ENCODE measurements around the gene MRPL34.
A peak's percentile ranks its signal among the peaks of the same experiment; 100 is the strongest.
"Not testable (repeated sequence)": the region's sequence is repeated elsewhere in the genome, so short reads cannot be mapped to it uniquely, and the experiment has no call there.

Gene MRPL34

GRCh38 chr19:17286263-17286662 lies 19.4 kb upstream of the MRPL34 start:
- DNase-seq, result no peak

DNA sequence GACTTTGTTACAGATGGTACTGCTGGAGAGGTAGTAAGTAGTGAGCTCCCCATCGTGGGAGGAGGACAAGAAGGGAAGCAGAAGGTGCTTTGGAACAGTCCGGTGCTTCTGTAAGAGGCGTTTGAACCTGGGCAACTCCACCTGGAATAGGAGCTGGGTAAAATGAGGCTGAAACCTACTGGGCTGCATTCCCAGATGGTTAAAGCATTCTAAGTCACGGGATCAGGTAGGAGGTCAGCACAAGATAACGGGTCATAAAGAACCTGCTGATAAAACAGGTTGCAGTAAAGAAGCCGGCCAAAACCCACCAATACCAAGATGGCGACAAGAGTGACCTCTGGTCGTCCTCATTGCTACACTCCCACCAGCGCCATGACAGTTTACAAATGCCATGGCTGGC lies 18.9 kb upstream of the MRPL34 start:
- no peak for DNase-seq

GRCh38 chr19:17289489-17289888 lies 16.2 kb upstream of the MRPL34 start:
- peak; percentile 94 for DNase-seq

DNA sequence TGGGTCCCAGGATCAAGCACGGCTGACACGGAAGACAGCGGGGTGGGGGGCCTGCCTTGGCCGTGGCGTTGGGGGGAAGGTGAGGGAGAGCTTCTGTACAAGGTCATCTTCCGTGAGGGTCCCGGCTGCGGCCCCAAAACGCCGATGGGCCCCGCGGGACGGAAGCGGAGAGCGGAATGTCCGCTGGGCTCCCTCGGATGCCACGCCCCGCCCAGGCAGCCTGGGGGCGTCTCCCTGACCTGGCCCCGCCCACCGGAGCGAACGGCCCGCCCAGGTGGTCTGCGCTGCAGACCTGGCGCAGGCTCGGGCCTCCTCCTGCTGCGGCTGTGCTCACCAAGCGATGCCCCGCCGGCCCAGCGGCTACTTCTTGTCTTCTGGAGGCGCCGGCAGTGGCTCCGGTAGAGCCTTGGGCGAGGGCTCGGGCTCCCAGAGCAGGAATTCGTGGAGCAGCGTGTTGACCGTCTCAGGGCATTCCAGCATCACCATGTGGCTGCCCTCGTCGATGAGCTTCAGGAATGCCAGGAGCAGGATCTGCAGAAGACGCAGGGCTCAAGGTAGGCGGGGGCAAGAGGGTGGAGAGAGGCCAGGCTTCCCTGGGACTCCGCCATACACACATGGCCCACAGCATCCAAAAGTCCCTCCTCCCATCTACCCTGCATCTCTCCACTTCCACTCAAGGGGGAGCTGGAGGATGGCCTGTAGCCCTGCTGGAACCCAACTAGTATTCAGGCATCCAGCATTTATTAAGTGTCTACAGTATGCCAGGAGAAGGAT lies 13.2 kb upstream of the MRPL34 start:
- DNase-seq, result peak; percentile 95

GRCh38 chr19:17293605-17294004 lies 12.1 kb upstream of the MRPL34 start:
- DNase-seq, result no peak

GRCh38 chr19:17294051-17294891 lies 11.4 kb upstream of the MRPL34 start:
- DNase-seq, result peak; percentile 70

DNA sequence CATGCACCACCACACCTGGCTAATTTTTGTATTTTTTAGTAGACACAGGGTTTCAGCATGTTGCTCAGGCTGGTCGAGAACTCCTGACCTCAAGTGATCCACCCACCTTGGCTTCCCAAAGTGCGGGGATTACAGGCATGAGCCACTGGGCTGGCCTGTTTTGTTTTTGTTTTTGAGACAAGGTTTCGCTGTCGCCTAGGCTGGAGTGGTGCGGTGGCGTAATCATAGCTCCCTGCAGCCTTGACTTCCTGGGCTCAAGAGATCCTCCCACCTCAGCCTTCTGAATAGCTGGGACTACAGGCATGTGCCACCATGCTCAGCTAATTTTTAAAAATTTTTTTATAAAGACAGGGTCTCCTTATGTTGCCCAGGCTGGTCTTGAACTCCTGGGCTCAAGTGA lies 10.1 kb upstream of the MRPL34 start:
- DNase-seq, result not testable (repeated sequence)

- peak; percentile 50 for DNase-seq
Observed at GRCh38 chr19:17296273-17296672, 9.4 kb upstream of the MRPL34 start.

DNA sequence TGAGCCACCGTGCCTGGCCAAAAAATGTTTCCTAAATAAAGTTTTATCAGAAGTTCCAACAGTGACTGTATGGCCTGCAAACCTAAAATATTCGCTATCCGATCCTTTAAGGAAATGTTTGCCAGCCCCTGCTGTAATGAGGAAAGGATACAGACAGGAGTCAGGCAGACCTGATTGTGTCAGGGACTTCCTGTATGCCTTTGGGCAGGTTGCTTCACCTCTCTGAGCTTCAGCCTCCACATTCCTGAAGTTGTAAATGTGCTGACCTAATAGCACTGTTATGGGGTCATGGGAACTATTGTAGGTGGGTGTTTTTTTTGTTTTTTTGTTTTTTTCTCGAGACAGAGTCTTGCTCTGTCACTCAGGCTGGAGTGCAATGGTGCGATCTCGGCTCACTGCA lies 8.7 kb upstream of the MRPL34 start:
- no peak for DNase-seq

DNA sequence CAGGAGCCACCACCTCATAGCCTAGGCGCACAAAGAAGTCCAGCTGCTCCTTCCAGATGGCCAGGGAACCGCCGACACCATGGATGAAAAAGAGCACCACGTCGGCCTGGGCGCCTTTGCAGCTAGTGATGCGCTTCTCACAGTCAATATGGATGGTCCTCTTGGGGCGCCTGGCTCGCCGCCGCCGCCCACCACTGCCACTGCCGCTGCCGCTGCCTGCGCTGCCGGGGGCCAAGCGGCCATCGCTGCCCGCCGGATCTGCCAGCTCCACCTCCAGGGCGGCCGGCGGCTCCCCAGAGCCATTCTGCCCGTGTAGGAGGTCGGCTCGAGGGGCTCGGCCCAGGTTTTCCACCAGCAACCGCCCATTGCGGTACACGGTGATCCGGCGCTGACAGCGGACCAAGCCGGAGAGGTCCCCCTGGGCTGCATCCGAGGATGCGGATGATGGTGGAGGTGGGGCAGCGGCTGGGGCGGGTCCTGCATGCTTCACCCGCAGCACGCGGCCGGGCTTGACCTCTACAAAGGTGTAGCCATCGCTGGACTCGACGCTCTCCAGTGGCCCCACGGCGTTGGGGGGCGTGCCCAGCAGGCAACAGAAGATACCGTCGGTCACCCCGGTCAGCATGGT lies 4.6 kb upstream of the MRPL34 start:
- no peak for DNase-seq

GRCh38 chr19:17302391-17303166 lies 3.1 kb upstream of the MRPL34 start:
- peak; percentile 45 for DNase-seq

- DNase-seq, result peak; percentile 98
Observed at GRCh38 chr19:17303167-17303939, 2.3 kb upstream of the MRPL34 start, which contains the start of gene ABHD8. Gene ABHD8, minus strand, starts transcription at chr19:17303425. Its CDS starts 1,809 bp downstream, at chr19:17301616.

- no peak for DNase-seq
Observed at GRCh38 chr19:17303940-17304267, 1.8 kb upstream of the MRPL34 start.

- DNase-seq, result no peak
Observed at GRCh38 chr19:17304386-17305215, 1.1 kb upstream of the MRPL34 start.

- no peak for DNase-seq
Observed at GRCh38 chr19:17305216-17305516, 506 bp upstream of the MRPL34 start.

DNA sequence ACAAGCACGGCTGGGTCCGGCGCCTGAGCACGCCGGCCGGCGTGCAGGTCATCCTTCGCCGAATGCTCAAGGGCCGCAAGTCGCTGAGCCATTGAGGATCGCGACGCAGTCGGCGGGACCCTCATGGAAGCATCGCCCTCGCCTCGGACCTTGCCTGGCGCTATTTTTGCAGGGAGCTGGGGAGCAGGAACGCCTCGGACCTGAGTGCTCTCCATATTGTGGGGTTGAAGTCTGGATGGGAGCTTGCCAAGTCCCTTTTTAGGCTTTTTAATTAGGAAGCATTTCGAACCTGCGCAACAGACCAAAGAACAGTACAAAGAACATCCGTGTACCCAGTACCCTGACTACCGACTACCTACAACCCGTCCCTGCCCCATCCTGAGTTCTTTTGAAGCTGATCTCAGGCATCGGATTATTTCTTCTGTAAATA lies 628 bp downstream of the MRPL34 start:
- DNase-seq, result peak; percentile 46

GRCh38 chr19:17307876-17308377 lies 2.3 kb downstream of the MRPL34 start:
- DNase-seq, result no peak

- DNase-seq, result peak; percentile 100
Observed at GRCh38 chr19:17309198-17309964, 3.7 kb downstream of the MRPL34 start, which contains the start of gene DDA1. Gene DDA1, plus strand, starts transcription at chr19:17309563. Its CDS starts 92 bp downstream, at chr19:17309655.

DNA sequence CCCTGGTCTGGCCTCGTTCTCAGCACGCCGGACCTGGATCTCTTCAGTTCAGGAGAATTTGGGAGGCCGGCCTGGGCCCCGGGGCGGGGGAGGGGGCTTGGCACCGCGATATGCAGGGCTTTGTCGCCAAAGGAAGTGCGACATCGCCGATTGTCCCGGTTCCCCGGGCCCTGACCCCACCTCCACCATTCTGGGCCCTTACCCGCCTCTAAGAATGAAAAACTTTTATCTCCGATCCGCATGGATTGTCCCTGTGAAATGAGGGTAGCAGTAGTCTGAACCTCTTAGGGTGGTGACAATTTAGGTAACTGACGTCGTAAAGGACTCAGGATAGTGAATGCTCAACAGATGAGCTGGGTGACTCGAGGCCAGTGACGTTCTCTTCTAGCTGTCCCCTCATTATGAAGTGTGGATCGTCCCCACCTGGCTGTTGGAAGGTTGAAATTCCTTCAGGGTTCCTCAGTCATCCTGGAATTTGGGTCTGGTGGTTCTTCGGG lies 4.3 kb downstream of the MRPL34 start:
- DNase-seq, result peak; percentile 36
